Activated B cell treated with CpG ODN at 0.5 μM for 24 hours (primary cell): ENCODE data around the gene FNDC7. TPM values are rescaled to one million over a fixed set of nuclear protein-coding genes. Genes with fewer than 3 reads are reported as not detected.

Experiments used
- ATAC-seq: fragments of 200-7000 bp; cut with Tn5 transposase; one replicate; pipeline ENCODE4 v1.10.0; 2021; ENCODE audit warnings: low read depth, mild to moderate bottlenecking, moderate library complexity
- CTCF ChIA-PET: fragments of 350-600 bp; sonication (Branson Sonifier 250); formaldehyde crosslinking; loops from one replicate; lab custom pipeline; 2021; ENCODE audit warnings: antibody characterized with exemption; lab: Charles Lee
- POLR2A ChIA-PET: fragments of 350-600 bp; sonication (Branson Sonifier 250); formaldehyde crosslinking; loops from one replicate; lab custom pipeline; 2021; ENCODE audit warnings: antibody characterized with exemption; lab: Charles Lee
- DNase-seq: peaks from one replicate; pipeline ENCODE4 v3.0.0; 2022
- H3K27ac Mint-ChIP-seq: one replicate; pipeline ENCODE4 v1.8.0; 2020; ENCODE audit warnings: mixed read lengths
- H3K27me3 Mint-ChIP-seq: one replicate; pipeline ENCODE4 v1.8.0; 2021; ENCODE audit warnings: mixed read lengths
- H3K36me3 Mint-ChIP-seq: one replicate; pipeline ENCODE4 v1.8.0; 2021; ENCODE audit warnings: low read depth, mixed read lengths
- H3K4me1 Mint-ChIP-seq: one replicate; pipeline ENCODE4 v1.8.0; 2021; ENCODE audit warnings: mixed read lengths
- H3K4me3 Mint-ChIP-seq: one replicate; pipeline ENCODE4 v1.8.0; 2020; ENCODE audit warnings: mild to moderate bottlenecking, mixed read lengths
- H3K9me3 Mint-ChIP-seq: one replicate; pipeline ENCODE4 v1.8.0; 2020; ENCODE audit warnings: mixed read lengths
- CTCF ChIP-seq: fragments of 200-600 bp; IDR thresholded peaks from one replicate; pipeline ENCODE4 v1.8.0; 2022; ENCODE audit warnings: antibody characterized with exemption, mild to moderate bottlenecking
- intact Hi-C: fragments of 100-400 bp; cut with micrococcal nuclease; formaldehyde crosslinking; loops from one replicate; pipeline ENCODE4 v1.15.1; 2024
- total RNA-seq: library from RNA; stranded (reverse); gene quantifications from 2 replicates; pipeline ENCODE4 v1.2.3, GENCODE V29; 2022

FNDC7 gene
- total RNA-seq, 1 donor from 2014 or later = not detected

GRCh38 chr1:108691942-108692723 is 20.6 kb upstream of the FNDC7 start, which contains the start of gene PRPF38B:
TSS of gene PRPF38B (plus strand) at chr1:108692310. CDS start at chr1:108692592, 282 bp downstream.
- ATAC-seq = peak; percentile 89
- H3K27ac Mint-ChIP-seq = peak within 1 kb of the TSS; percentile 98
- peak; percentile 91 for DNase-seq
- H3K4me3 Mint-ChIP-seq = peak within 1 kb of the TSS; percentile 99
- ChIA-PET CTCF (interaction anchor here (0.6 to 1.7 kb wide), 10 partner anchors 28 to 408 kb away, joined by 3 to 6 read pairs (median 4); partner anchors contain the start of gene HENMT1), POLR2A (interaction anchor here (0.6 to 2.7 kb wide), 38 partner anchors 8 to 1343 kb away, joined by 3 to 110 read pairs (median 5); partner anchors contain the start of genes ATXN7L2, CLCC1, EEIG2 and GPSM2)
- peaks cover 46% of the 10 kb centered on the region for H3K4me1 Mint-ChIP-seq
- no peaks in the 10 kb centered on the region for H3K27me3 Mint-ChIP-seq
- H3K9me3 Mint-ChIP-seq = no peaks in the 10 kb centered on the region
- TF ChIP-seq CTCF = no peak
- peaks cover 45% of the 10 kb centered on the region for H3K36me3 Mint-ChIP-seq
- intact Hi-C loops = loop anchor here (1.0 to 5.0 kb wide), 11 partner anchors 31 to 735 kb away; partner anchors contain the start of genes CLCC1, EEIG2, ELAPOR1 and HENMT1

GRCh38 chr1:108692724-108693655 is 19.7 kb upstream of the FNDC7 start:
- Mint-ChIP-seq H3K4me1 (peaks cover 46% of the 10 kb centered on the region), H3K9me3 (no peaks in the 10 kb centered on the region), H3K4me3 (peak overlapping the region; percentile 99), H3K27ac (peak overlapping the region; percentile 98), H3K36me3 (peaks cover 53% of the 10 kb centered on the region), H3K27me3 (no peaks in the 10 kb centered on the region)
- ChIA-PET CTCF (interaction anchor here (0.6 to 1.7 kb wide), 10 partner anchors 27 to 407 kb away, joined by 3 to 6 read pairs (median 4); partner anchors contain the start of gene HENMT1), POLR2A (interaction anchor here (0.6 to 2.7 kb wide), 36 partner anchors 9 to 1342 kb away, joined by 3 to 110 read pairs (median 5); partner anchors contain the start of genes ATXN7L2, CLCC1, EEIG2 and GPSM2)
- DNase-seq = peak; percentile 27
- ATAC-seq = peak; percentile 43
- no peak for TF ChIP-seq CTCF
- intact Hi-C loops = loop anchor here (1.0 to 5.0 kb wide), 12 partner anchors 32 to 734 kb away; partner anchors contain the start of genes CLCC1, EEIG2, ELAPOR1 and HENMT1

GRCh38 chr1:108695535-108695934 is 17.2 kb upstream of the FNDC7 start:
- no peaks in the 10 kb centered on the region for H3K9me3 Mint-ChIP-seq
- H3K4me1 Mint-ChIP-seq = peaks cover 55% of the 10 kb centered on the region
- DNase-seq (no peak), ATAC-seq (no peak)
- POLR2A ChIA-PET = interaction anchor here (1.2 kb wide), 1 partner anchor 35 kb away, joined by 4 read pairs; the partner anchor contains the start of gene HENMT1
- no peaks in the 10 kb centered on the region for H3K27me3 Mint-ChIP-seq
- H3K36me3 Mint-ChIP-seq = peaks cover 78% of the 10 kb centered on the region
- H3K4me3 Mint-ChIP-seq = no peak overlapping the region
- TF ChIP-seq CTCF = no peak
- peak overlapping the region; percentile 37 for H3K27ac Mint-ChIP-seq
- CTCF ChIA-PET = no interaction called here
- intact Hi-C loops = no loop called here

- no peak for DNase-seq
- ATAC-seq = no peak
- Mint-ChIP-seq H3K27ac (no peak overlapping the region), H3K36me3 (peaks cover 66% of the 10 kb centered on the region), H3K4me1 (peaks cover 30% of the 10 kb centered on the region), H3K9me3 (no peaks in the 10 kb centered on the region), H3K27me3 (no peaks in the 10 kb centered on the region), H3K4me3 (no peak overlapping the region)
- intact Hi-C loops = no loop called here
- ChIA-PET CTCF (no interaction called here), POLR2A (no interaction called here)
- TF ChIP-seq CTCF = no peak
Observed at GRCh38 chr1:108699375-108700332, 13.1 kb upstream of the FNDC7 start.
